NCI-H748 treated with DMSO at 0.1 percent for 48 hours (cell line): ENCODE data around the gene MBD2.
"Not testable (repeated sequence)": the region's sequence is repeated elsewhere in the genome, so short reads cannot be mapped to it uniquely, and the experiment has no call there.

Experiments
- DNase-seq: peaks from one replicate; lab custom pipeline; 2025; lab: John Stamatoyannopoulos, UW

Gene MBD2, protein sequence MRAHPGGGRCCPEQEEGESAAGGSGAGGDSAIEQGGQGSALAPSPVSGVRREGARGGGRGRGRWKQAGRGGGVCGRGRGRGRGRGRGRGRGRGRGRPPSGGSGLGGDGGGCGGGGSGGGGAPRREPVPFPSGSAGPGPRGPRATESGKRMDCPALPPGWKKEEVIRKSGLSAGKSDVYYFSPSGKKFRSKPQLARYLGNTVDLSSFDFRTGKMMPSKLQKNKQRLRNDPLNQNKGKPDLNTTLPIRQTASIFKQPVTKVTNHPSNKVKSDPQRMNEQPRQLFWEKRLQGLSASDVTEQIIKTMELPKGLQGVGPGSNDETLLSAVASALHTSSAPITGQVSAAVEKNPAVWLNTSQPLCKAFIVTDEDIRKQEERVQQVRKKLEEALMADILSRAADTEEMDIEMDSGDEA

DNA sequence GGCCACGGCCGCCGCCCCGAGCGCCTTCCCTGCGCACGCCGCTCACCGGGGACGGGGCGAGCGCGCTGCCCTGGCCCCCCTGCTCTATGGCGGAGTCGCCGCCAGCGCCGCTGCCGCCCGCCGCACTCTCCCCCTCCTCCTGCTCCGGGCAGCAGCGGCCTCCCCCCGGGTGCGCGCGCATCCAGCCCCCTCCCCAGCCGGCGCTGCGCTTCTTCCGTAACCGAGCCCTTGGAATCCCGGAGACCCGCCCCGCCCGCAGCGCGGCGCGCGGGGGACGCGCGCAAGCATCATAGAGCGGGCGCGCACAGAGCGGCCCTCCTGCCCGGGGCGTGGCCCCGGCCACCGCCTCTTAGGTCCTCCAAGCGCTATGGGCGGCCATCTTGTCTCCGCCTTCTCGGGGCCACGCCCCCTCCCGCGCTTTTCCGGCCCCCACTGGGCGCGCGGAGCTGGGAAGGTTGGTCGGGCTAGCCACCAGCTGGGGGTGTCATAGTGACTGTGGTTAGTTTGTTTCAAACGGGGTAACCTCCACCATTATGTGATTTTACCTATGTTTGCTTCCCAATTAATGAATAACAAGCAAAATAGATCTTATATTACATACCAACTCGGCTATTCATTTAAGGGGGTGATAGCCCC lies at the start of gene MBD2:
Gene MBD2 (minus strand): TSS at position 291 of the 636 bp plus-strand sequence. CDS start 110 bp downstream, at position 181.
- peak; percentile 89 for DNase-seq

DNA sequence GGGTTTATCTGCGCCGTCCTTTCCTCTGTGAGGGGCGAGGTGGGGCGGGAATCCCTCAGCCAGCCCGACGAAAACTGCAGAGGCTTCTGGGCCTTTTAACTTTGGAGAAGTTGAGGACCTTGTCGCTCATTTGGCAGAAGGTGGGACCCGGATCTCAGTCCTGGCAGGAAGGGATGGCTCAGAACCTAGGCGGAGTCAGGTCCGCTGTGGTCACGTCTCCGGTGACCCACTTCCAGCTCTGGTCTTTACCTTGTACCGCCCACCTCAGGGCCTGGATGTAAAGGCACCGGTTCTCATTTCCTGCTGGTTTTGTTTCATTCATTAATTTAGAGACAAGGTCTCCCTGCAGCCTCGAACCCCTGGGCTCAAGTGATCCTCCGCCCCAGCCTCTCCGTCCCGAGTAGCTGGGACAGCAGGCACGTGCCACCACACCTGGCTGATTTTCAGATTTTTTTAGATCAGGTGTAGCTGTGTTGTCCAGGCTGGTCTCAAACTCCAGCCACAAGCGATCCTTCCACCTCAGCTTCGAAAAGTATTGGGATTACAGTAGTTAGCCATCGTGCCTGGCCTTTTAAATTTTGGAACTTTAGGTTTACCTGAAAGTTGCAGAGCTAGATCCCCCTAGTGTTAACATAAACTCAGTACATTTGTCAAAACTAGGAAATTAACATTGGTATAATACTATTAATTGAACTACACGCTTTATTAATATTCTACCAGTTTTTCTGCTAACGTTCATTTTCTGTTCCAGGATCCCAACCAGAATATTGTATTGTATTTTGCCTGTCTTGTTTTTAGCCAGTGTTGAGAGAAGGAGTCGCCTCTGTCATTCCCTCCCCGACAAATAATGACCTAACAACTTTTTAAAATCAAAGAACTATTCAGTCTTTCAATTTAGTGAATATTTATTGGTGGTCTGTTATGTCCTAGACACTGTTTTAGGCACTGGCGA lies 45.7 kb upstream of the MBD2 start:
- DNase-seq: peak; percentile 46

DNA sequence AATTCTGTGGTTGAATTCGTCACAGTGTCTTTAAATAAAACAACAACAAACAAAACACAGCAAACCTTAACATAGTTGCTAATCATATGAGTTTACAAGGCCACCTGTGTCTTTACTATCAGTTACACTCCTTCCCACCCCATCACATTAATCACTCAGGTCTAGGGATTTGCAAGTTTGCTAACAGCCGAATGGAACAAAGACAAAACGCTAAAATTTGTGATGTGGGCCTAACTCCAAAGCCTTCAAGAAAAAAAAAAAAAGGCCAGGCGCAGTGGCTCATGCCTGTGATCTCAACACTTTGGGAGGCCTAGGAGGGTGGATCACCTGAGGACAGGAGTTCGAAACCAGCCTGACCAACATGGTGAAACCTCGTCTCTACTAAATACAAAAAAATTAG lies 44.3 kb upstream of the MBD2 start:
- DNase-seq: no peak

DNA sequence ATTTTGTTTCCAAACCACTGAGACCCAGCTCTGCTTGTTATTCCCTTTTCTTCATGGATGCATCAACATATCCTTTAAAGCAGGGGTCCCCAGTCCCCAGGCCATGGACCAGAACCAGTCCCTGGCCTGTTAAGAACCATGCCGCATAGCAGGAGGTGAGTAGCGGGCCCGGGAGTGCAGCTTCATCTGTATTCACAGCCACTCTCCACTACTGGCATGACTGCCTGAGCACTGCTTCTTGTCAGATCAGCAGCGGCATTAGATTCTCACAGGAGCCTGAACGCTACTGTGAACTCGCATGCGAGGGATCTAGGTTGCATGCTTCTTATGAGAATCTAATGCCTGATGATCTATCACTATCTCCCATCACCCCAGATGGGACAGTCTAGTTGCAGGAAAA lies 43.2 kb upstream of the MBD2 start:
- no peak for DNase-seq

DNA sequence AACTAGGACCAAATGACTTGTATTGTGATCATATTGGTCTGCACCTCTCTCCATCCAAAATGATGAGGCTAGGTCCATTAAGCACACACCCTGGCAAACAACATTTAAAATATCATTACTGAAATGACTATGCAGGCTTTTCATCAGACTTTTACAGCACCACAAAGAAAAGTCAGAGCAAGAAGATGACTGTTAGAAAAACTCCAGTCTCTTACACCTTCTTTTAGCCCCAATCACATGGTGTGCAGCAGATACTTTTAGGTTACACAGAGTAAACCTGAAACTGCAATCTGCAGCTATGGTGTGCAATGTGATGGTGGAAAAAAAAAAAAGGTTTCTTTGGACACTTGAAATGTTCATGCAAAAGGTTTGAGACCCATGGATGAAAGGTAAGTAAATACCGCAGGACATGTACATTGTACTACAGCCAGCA lies 39.5 kb upstream of the MBD2 start:
- no peak for DNase-seq

DNA sequence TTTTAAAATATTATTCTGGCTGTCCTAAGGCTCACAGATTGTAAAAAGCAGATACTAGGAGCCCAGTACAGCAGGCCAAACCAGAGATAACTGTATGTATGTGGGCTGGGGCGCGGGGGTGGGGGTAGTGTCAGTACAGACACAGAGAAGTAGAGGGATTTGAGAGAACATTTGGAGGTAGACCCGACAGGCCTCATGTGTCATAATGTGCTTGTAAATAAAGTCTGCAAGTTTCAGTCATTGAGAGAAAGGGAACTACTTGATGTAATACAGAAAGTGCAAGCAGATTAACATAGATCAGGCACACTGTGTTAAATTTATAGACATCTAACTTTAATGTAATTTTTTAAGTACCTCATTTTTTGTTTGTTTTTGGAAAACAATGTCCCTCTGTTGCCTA lies 37.4 kb upstream of the MBD2 start:
- no peak for DNase-seq

DNA sequence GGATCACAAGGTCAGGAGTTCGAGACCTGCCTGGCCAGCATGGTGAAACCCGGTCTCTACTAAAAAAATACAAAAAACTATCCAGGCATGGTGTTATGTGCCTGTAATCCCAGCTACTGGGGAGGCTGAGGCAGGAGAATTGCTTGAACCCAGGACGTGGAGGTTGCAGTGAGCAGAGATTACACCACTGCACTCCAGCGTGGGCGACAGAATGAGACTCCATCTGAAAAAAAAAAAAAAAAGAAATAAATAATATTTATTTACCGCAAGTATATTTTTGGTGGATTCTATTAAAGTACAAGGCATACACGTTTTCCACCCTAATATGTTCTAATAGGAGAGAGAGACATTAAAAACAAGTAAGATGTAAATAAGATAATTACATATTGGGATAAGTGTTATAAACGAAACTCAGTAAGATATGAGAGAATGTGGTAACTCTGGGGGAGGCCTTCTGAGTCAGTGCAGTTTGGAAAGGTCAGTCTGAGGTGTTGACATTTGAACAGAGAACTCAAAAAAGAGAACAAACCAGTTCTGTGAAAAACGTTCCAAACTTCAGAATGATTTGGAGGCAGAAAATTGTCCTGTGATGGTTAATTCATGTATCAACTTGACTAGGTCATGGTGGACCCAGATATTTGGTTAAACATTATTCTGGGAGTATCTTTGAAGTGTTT lies 36.1 kb upstream of the MBD2 start:
- no peak for DNase-seq

DNA sequence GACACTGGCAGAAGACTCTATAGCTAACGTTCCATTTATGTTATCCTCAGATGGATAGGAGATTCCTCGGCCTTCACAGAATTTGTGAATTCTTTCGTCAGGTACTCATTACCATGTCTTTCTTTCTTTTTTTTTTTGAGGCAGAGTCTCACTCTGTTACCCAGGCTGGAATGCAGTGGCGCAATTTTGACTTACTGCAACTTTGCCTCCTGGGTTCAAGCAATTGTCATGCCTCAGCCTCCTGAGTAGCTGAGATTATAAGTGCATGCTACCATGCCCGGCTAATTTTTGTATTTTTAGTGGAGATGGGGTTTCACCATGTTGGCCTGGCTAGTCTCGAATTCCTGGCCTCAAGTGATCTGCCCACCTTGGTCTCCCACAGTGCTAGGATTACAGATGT lies 33.3 kb upstream of the MBD2 start:
- not testable (repeated sequence) for DNase-seq

DNA sequence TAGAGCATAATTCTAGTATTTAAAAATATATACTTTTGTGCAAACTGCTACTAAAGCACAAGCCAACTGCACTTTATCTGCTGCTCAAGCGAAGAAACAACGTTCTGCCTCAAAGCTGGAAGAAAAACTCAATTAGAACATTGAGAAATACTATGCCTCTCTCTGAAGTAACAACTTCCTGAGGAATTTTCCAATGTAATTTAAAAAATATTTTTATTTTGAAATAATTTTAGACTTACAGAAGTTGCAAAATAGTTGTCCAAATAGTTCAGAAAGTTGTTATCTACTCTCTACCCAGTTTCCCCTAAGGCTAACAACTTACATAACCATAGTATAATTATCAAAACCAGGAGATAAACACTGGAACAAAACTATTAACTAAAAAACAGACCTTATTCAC lies 32.5 kb upstream of the MBD2 start:
- DNase-seq: no peak

DNA sequence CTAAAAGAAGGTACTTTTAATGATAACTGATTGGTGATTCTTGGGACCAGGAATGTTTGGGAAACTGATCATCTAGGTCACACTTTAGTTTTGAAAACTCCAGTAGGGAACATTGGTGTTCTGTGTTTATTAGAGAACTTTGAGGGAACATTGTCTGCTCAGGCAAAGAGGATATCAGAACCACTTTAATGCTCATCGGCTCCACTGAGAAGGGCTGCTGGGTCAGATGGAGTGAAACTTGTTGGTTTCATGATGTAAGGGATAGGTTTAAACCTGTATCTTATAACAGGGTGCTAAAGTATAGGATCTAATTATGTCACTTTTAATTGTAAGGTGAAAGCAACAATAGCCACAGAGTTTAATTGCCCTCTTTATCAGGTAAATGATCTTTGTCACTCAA lies 30.7 kb upstream of the MBD2 start:
- no peak for DNase-seq

DNA sequence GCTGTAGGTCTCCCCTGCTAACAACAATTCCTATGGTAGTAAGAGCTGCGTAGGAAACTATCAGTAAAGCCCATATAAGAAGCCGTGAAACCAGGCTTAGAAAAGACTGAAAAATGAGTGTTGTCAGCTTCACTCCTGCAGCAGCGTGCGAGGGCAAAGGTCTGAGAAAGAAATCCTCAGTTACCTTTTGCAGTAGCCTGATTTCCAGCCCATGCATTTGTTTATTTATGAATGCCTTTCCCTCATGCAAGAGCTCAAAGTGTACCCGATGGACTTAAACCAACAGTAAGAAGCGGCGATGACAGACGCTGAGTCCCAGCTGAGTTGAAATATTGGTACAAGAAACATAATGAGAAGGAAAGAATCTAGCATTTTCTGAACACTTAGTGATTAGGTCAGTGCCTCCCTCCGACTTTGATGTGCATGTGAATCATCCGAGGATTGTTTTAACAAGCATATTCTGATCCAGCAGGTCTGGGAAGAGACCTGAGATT lies 29.8 kb upstream of the MBD2 start:
- DNase-seq: no peak

DNA sequence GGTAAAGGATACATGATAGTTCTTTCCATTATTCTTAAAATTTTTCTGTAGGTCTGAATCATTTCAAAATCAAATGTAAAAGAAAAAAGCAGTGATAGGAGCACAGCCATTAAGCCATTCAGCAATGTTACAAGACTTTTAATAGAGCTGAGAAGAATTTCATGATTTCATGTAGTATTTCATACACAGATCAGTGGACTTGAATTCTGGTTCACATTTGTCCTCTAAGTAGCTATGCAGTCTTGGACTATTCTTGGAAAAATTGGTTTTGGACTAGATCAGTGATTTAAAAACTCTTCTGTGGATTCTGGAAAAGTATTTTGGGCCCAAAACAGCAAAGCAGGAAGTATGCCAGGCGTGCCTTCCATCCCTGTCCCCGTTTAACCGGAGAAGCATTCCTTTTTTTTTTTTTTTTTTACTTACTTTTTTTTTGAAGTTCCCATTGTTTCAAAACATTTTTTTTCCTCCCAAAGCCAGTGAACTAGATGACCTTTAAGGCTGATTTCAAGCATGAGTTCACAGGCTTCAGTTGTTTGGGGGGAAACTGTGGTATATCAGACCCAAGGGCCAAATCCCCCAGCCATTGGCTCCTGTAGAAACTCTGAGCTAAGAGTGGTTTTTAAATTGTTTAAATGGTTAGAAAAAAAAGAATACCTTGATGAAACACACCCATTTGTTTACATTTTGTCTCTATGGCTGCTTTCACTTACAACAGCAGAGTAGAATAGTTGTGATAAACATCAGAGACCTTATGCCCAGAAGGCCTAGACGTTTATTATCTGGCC lies 27.3 kb upstream of the MBD2 start:
- no peak for DNase-seq

DNA sequence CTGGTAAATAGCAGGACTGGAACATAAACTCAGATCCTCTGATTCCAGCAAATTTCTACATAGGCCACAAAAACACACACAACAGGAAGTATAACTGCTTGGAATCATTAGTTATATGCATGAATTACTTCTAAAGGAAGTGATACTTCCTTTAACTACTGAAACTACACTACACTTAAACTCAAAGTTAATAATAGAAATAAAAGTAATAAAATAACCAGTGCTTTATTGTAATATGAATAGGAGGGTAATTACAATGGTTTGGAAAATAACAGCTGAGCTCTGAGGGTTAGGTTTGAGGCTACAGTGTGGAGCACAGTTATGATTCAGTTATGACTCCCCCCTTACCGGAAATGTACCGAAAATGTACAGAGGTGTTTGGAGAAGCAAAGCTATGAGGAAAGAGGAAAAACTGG lies 26.4 kb upstream of the MBD2 start:
- DNase-seq: no peak

DNA sequence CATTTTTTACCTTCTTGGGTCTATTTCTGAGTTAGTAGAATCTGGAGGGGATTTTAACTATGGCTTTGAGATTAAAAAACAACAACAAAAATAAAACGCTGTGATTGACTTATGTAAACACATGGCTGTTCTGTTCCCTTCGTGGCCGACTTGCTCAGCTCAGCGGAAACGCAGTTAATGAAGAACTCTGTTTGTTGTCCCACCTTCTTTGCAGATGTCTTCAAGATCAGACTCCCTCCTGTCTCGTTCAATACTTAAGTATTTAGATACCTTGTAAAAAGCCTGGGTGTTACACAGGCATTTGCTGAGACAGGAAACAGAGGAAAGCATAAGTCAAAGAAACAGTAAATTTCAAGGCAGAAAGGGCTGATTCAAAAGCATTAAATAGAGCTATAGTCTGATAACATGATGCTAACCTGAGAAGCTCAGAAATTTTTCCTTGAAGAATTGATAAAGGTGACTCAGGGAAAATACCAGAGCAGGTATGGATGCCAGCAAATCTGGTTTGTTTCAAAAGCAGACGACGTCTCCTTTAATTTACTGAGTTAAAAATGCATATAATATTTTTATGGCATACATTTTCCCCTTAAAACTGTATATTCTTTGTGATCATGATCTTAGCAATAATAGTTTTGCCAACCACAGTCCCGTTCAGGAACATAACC lies 23.2 kb upstream of the MBD2 start:
- DNase-seq: peak; percentile 46

DNA sequence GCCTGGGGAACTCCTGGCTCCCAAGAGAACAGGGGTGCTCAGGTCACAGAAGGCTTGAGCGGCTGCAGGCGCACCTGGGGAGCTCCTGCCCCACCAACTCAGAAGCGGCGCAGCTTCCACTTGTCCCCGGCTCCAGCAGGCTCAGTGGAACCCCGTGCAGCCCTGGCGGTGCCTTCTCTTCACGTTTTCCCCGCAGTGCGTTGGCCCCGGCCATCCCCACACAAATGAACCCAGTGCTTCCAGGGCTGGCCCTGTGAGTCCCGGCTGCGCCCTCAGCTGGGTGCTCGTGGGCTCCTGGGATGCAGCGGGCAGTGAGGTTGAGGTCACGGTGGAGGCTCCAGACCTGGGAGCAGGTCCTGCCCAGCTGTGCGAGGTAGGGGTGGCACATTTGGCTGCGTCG lies 17.9 kb upstream of the MBD2 start:
- no peak for DNase-seq

DNA sequence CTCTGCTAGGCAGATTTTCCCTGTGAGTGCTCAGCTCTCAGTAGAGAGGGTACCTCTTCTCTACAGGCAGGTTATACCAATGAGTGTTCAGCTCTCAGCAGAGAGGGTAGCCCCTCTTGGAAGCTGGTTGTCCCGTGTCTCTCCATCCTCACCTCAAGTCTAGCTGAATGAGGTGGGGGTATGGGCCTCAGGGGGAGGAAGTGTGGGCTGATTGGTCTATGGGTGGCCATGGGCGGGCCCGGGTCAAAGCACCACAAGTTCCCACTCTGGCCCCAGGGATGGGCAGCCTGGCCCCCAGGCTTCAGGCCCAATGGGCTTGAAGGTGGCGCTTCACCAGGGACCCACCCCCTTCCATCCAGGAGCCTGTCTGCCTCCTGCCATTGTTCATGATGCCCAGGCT lies 17.0 kb upstream of the MBD2 start:
- DNase-seq: no peak

DNA sequence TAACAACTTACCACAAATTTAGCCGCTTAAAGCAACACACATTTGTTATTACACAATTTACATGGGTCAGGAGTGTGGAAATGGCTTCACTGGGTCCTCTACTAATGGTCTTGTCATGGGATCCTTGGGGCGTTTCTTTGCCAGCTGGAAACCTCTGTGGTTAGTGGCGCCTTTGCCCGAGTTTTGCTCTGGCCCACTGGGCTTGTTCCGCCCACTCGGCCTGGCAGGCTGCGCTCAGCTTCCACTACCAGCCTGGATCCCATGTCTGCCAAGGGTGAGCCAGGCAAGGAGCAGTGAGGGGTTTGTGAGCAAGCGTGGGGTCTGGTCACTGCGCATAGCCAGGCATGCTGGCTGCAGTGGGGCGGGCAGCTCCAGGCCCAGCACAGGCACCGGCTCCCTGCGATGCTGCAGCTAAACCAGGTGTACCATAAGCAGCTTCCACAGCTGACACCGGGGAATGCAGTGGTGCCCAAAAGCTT lies 16.2 kb upstream of the MBD2 start:
- DNase-seq: no peak

DNA sequence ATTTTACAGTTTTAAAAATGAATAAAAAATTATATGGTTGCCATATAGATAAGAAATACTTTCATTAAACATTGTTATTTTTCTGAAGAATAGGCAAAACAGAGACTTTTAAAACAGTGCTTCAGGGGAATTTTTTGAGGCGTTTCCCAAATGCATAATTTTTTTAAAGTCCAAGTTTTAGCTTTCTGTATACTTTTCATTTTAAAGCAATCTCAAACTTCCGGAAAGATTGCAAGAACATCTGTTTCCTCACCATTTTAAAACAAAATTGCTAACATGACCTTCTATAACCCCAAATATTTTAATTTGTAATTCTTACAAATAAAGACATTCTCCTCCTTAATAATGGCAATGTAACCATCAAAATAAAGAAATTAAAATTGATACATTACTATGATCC lies 15.1 kb upstream of the MBD2 start:
- no peak for DNase-seq

DNA sequence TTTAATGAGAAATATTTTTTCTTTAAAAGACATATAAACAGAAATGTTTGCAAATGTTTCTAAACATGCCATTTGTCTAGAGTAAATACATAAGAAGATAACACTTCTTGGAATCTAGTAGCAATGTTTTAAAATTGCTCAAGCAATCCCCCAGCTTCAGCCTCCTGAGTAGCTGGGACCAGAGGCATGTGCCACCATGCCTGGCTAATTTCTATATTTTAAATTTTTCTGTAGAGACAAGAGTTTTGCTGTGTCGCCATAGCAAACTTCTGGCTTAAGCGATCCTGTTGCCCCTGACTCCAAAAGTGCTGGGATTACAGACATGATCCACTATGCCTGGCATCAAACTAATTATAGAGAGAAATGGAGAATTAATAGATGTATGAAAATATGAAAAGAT lies 14.6 kb upstream of the MBD2 start:
- DNase-seq: no peak
